Measurements from ENCODE around the gene CMIP. TPM values are rescaled to one million over a fixed set of nuclear protein-coding genes. Genes with fewer than 3 reads are reported as not detected.
A peak's percentile ranks its signal among the peaks of the same experiment; 100 is the strongest.

The CMIP gene
- total and polyA plus RNA-seq, 10 of the 15 experiments (the other 5 are each of a cell fraction or from before 2014, with no cell fraction given) = 1.2 to 43.2 (median 4.4) TPM

- TF ChIP-seq ZBTB11 (CRISPR knock-in tag; IDR thresholded peaks at IDR 0.05) = no peak
- no peak for TF ChIP-seq MEF2B (IDR thresholded peaks at IDR 0.05; ENCODE audit: partially characterized antibody, poor library complexity, severe bottlenecking)
- TF ChIP-seq ZNF274 (IDR thresholded peaks at IDR 0.05; ENCODE audit: insufficient read depth, insufficient read length) = no peak
- TF ChIP-seq IRF3 (IDR thresholded peaks at IDR 0.05) = no peak
- TF ChIP-seq, protein P1, sequence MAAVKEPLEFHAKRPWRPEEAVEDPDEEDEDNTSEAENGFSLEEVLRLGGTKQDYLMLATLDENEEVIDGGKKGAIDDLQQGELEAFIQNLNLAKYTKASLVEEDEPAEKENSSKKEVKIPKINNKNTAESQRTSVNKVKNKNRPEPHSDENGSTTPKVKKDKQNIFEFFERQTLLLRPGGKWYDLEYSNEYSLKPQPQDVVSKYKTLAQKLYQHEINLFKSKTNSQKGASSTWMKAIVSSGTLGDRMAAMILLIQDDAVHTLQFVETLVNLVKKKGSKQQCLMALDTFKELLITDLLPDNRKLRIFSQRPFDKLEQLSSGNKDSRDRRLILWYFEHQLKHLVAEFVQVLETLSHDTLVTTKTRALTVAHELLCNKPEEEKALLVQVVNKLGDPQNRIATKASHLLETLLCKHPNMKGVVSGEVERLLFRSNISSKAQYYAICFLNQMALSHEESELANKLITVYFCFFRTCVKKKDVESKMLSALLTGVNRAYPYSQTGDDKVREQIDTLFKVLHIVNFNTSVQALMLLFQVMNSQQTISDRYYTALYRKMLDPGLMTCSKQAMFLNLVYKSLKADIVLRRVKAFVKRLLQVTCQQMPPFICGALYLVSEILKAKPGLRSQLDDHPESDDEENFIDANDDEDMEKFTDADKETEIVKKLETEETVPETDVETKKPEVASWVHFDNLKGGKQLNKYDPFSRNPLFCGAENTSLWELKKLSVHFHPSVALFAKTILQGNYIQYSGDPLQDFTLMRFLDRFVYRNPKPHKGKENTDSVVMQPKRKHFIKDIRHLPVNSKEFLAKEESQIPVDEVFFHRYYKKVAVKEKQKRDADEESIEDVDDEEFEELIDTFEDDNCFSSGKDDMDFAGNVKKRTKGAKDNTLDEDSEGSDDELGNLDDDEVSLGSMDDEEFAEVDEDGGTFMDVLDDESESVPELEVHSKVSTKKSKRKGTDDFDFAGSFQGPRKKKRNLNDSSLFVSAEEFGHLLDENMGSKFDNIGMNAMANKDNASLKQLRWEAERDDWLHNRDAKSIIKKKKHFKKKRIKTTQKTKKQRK (IDR thresholded peaks at IDR 0.05; ENCODE audit: low read depth, low read length) = no peak
- TF ChIP-seq DPF2 (IDR thresholded peaks at IDR 0.05) = peak; percentile 91
- TF ChIP-seq EGR1 (IDR thresholded peaks at IDR 0.05; ENCODE audit: borderline replicate concordance in 1 of 2, low read depth in 2 of 2, low read length in 2 of 2) = peak in 1 of 2 experiments; percentile 40; a peak in 1 of 3 replicates
- no peak for TF ChIP-seq FOXK2 (IDR thresholded peaks at IDR 0.05)
- TF ChIP-seq ZNF207 (IDR thresholded peaks at IDR 0.05; ENCODE audit: borderline replicate concordance) = no peak
- no peak for TF ChIP-seq HCFC1 (IDR thresholded peaks at IDR 0.05; ENCODE audit: low read length)
- no peak for TF ChIP-seq GABPA (IDR thresholded peaks at IDR 0.05; ENCODE audit: low read depth)
- TF ChIP-seq MEF2A (IDR thresholded peaks at IDR 0.05; ENCODE audit: insufficient read depth, low read depth, low read length) = no peak
- TF ChIP-seq RAD51 (IDR thresholded peaks at IDR 0.05) = no peak
- no peak for TF ChIP-seq ZNF24 (IDR thresholded peaks at IDR 0.05)
- TF ChIP-seq EP300 (IDR thresholded peaks at IDR 0.05; ENCODE audit: borderline replicate concordance in 1 of 2, control insufficient read depth in 1 of 2, low read depth in 2 of 2, low read length in 2 of 2) = no peak
- no peak for TF ChIP-seq SREBF1 (IDR thresholded peaks at IDR 0.05; ENCODE audit: low read length)
- TF ChIP-seq WRNIP1 (IDR thresholded peaks at IDR 0.05; ENCODE audit: borderline replicate concordance, low read depth, low read length) = no peak
- no peak for TF ChIP-seq NFXL1 (IDR thresholded peaks at IDR 0.05; ENCODE audit: borderline replicate concordance)
Observed at GRCh38 chr16:81730090-81731051, 285.8 kb downstream of the CMIP start (continued).

All from GM12878 (cell line).